Endothelial cell of umbilical vein (primary cell): Measurements from ENCODE around the gene TLR6. TPM values are rescaled to one million over a fixed set of nuclear protein-coding genes. Genes with fewer than 3 reads are reported as not detected.

Source experiments
- BruUV-seq: library from RNA; stranded (reverse); fragments of 400-500 nt; replicated peaks from 2 replicates; lab custom pipeline; 2021; lab: Mats Ljungman, UMichigan
- CTCF ChIA-PET: fragments of 300-600, 350-600 bp; sonication (Branson Sonifier 250); formaldehyde crosslinking; loops from one replicate; lab custom pipeline; 2021; ENCODE audit warnings: antibody characterized with exemption, inconsistent platforms; lab: Charles Lee
- POLR2A ChIA-PET: fragments of 300-600, 350-600 bp; sonication (Branson Sonifier 250); formaldehyde crosslinking; loops from one replicate; lab custom pipeline; 2021; ENCODE audit warnings: antibody characterized with exemption, inconsistent platforms; lab: Charles Lee
- DNase-seq: peaks from one replicate; pipeline ENCODE4 v3.0.0-alpha.2; 2011; ENCODE audit warnings: low read depth, low spot score
- FAIRE-seq: peaks from 2 replicates; lab custom pipeline; 2011; peaks lifted over from hg19 to GRCh38; lab: Jason Lieb, UNC
- H2AFZ ChIP-seq: 2 replicates; pipeline ENCODE4 v1.6.0; 2012; ENCODE audit warnings: low read depth, low read length, control low read depth, inconsistent platforms
- H3K27ac ChIP-seq: 2 replicates; pipeline ENCODE4 v1.5.1; 2011; ENCODE audit warnings: low read depth, mild to moderate bottlenecking, control low read depth, low read length, moderate library complexity; ENCODE audit not compliant: insufficient read depth
- H3K27me3 ChIP-seq, 2 experiments: 2 replicates each; pipeline versions ENCODE4 v1.6.0 to v1.6.1; 2011; ENCODE audit warnings: low read length in 2 of 2, mixed read lengths in 1 of 2; ENCODE audit not compliant: control insufficient read depth in 2 of 2, insufficient read depth in 2 of 2
- H3K36me3 ChIP-seq, 2 experiments: 2 replicates in 1 of 2; 3 replicates in 1 of 2; pipeline ENCODE4 v1.5.1; 2011; ENCODE audit warnings: low read length in 2 of 2, mild to moderate bottlenecking in 1 of 2, moderate library complexity in 1 of 2; ENCODE audit not compliant: control insufficient read depth in 2 of 2, insufficient read depth in 2 of 2; ENCODE audit errors: extremely low read depth in 1 of 2
- H3K4me1 ChIP-seq: 3 replicates; pipeline ENCODE4 v1.5.1; 2011; ENCODE audit warnings: mild to moderate bottlenecking, low read length; ENCODE audit not compliant: control insufficient read depth, insufficient read depth; ENCODE audit errors: extremely low read depth
- H3K4me2 ChIP-seq: 2 replicates; pipeline ENCODE4 v1.6.1; 2011; ENCODE audit warnings: low read length, control low read depth, mixed read lengths; ENCODE audit not compliant: insufficient read depth
- H3K4me3 ChIP-seq, 3 experiments: fragments of 200-600 bp in 1 of 3; sonication (generic), shearing (Covaris generic) in 1 of 3; replicated peaks in 1 of 3; 2 replicates each; pipeline ENCODE4 v1.5.1; 2011 to 2016; ENCODE audit warnings: control low read depth in 3 of 3, low read length in 3 of 3, mild to moderate bottlenecking in 2 of 3, inconsistent platforms in 1 of 3, low read depth in 1 of 3, moderate library complexity in 1 of 3; ENCODE audit not compliant: insufficient read depth in 1 of 3
- H3K79me2 ChIP-seq: 2 replicates; pipeline ENCODE4 v1.6.0; 2012; ENCODE audit warnings: low read length, inconsistent platforms; ENCODE audit not compliant: control insufficient read depth, insufficient read depth
- H3K9ac ChIP-seq: replicated peaks from 2 replicates; pipeline ENCODE3; 2011; ENCODE audit warnings: low read length, control low read depth; ENCODE audit not compliant: insufficient read depth; ENCODE audit errors: extremely low read depth
- H3K9me1 ChIP-seq: replicated peaks from 3 replicates; pipeline ENCODE4 v1.6.0; 2011; ENCODE audit warnings: mild to moderate bottlenecking, low read length; ENCODE audit not compliant: control insufficient read depth, insufficient read depth; ENCODE audit errors: extremely low read depth
- H3K9me3 ChIP-seq: replicated peaks from 2 replicates; pipeline ENCODE4 v1.5.1; 2012; ENCODE audit warnings: low read length, inconsistent platforms; ENCODE audit not compliant: control insufficient read depth, insufficient read depth
- H4K20me1 ChIP-seq: replicated peaks from 2 replicates; pipeline ENCODE3; 2011; ENCODE audit warnings: mild to moderate bottlenecking, low read length; ENCODE audit not compliant: control insufficient read depth, insufficient read depth; ENCODE audit errors: extremely low read depth
- CTCF ChIP-seq, 2 donors: IDR thresholded peaks; 1 replicate in 1 of 2; 2 replicates in 1 of 2; pipeline ENCODE4 v1.5.1; 2011; ENCODE audit warnings: low read length in 2 of 2, mild to moderate bottlenecking in 2 of 2, moderate library complexity in 2 of 2, control low read depth in 1 of 2, inconsistent platforms in 1 of 2, low read depth in 1 of 2; ENCODE audit not compliant: insufficient read depth in 1 of 2; ENCODE audit errors: extremely low read depth in 1 of 2
- EZH2 ChIP-seq: IDR thresholded peaks from 2 replicates; pipeline ENCODE4 v1.6.1; 2012; ENCODE audit warnings: borderline replicate concordance, low read depth, mild to moderate bottlenecking, moderate library complexity, low read length, inconsistent platforms; ENCODE audit not compliant: severe bottlenecking
- FOS ChIP-seq: IDR thresholded peaks from 2 replicates; pipeline ENCODE4 v1.6.1; 2011; ENCODE audit warnings: mild to moderate bottlenecking, low read length, moderate library complexity, borderline replicate concordance; ENCODE audit not compliant: insufficient read depth
- GATA2 ChIP-seq: IDR thresholded peaks from 2 replicates; pipeline ENCODE4 v1.7.0; 2011; ENCODE audit warnings: low read depth, mild to moderate bottlenecking, moderate library complexity, mixed read lengths, low read length; ENCODE audit not compliant: insufficient read length, insufficient read depth
- JUN ChIP-seq: IDR thresholded peaks from 2 replicates; pipeline ENCODE4 v1.6.1; 2011; ENCODE audit warnings: borderline replicate concordance, low read depth; ENCODE audit not compliant: insufficient read length, insufficient read depth
- MAX ChIP-seq: IDR thresholded peaks from 2 replicates; pipeline ENCODE4 v1.6.1; 2011; ENCODE audit not compliant: insufficient read depth, insufficient read length
- MYC ChIP-seq: IDR thresholded peaks from one replicate; pipeline ENCODE4 v1.6.1; 2011; ENCODE audit warnings: mild to moderate bottlenecking, low read depth, low read length
- POLR2A ChIP-seq: IDR thresholded peaks from 2 replicates; pipeline ENCODE4 v1.6.1; 2012; ENCODE audit warnings: low read depth, mild to moderate bottlenecking, control low read depth, low read length
- dilution Hi-C: fragments of 300-500 bp; cut with MboI; formaldehyde crosslinking; loops from one replicate; pipeline ENCODE4 v1.15.0; 2019; ENCODE audit warnings: low sequenced_read_pairs; ENCODE audit not compliant: extremely low pct_ligation_motif_present
- intact Hi-C: fragments of 100-400 bp; cut with micrococcal nuclease; formaldehyde crosslinking; loops from one replicate; pipeline ENCODE4 v1.10.0; 2022
- polyA plus RNA-seq, 4 experiments: library from polyadenylated mRNA; depleted of rRNA in 3 of 4; stranded (reverse) in 3 of 4; unstranded in 1 of 4; fragments of >200 nt; gene quantifications; 2 replicates each; pipeline versions ENCODE4 v1.2.1 to v1.2.3, GENCODE V29; 2011 to 2012; ENCODE audit warnings: missing spikeins in 1 of 4
- total RNA-seq: library from RNA; stranded (reverse); gene quantifications from 2 replicates; pipeline ENCODE4 v1.2.3, GENCODE V29; 2021

Gene TLR6
- total and polyA plus RNA-seq, 2 donors (not counting 3 experiments of a cell fraction or from before 2014, with no cell fraction given) = 0.19 to 1.7 TPM

- POLR2A ChIA-PET = no interaction called here
- H2AFZ ChIP-seq = no peak overlapping the region
- H3K27ac ChIP-seq = no peak overlapping the region
- no TSS peak for BruUV-seq
- TF ChIP-seq MYC (no peak), MAX (no peak), EZH2 (no peak), POLR2A (no peak), FOS (no peak), CTCF (IDR thresholded peaks at IDR 0.05; ENCODE audit: extremely low read depth in 1 of 2, insufficient read depth in 1 of 2, low read depth in 1 of 2, low read length in 2 of 2) (no peak), JUN (no peak), GATA2 (no peak)
- H3K9ac ChIP-seq = no peak overlapping the region
- H3K79me2 ChIP-seq = no peaks in the 10 kb centered on the region
- intact Hi-C loops = no loop called here
- CTCF ChIA-PET = interaction anchor here (0.7 to 4.3 kb wide), 6 partner anchors 26 to 792 kb away, joined by 3 to 95 read pairs (median 6); no protein-coding TSS in a partner anchor
- H3K27me3 ChIP-seq = peaks cover 0 to 4% of the 10 kb centered on the region in 2 experiments
- DNase-seq = no peak
- H3K9me3 ChIP-seq = no peaks in the 10 kb centered on the region
- no peak for FAIRE-seq
- H3K9me1 ChIP-seq = no peaks in the 10 kb centered on the region
- no peaks in the 10 kb centered on the region for H4K20me1 ChIP-seq
- no peak overlapping the region for H3K4me3 ChIP-seq
- peaks cover 16% of the 10 kb centered on the region for H3K4me1 ChIP-seq
- H3K4me2 ChIP-seq = no peak overlapping the region
- H3K36me3 ChIP-seq = no peaks in the 10 kb centered on the region
- dilution Hi-C loops = no loop called here
Observed at GRCh38 chr4:38861791-38862190, 5.2 kb upstream of the TLR6 start.
